Measurements from ENCODE around the gene DCST2.

DNA sequence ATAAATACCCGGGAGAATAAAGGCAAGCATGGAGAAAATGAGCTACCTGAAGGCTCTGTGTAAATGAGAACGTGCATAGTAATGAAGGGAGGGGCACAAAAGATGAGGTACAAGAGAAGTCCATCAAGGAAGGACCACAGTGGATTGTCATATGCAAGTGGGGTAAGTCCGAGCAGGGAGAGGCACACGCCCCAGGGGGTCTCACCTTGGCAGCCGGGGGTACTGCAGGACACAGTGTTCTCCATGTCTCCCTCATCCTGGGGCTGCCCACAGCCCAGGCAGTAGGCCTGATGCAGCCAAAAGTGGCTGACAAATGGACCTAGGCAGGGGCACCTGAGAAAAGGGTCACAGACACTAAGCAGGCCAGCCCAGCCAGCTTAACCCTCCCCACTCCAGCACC, 10.0 kb downstream of the DCST2 start:
- TF ChIP-seq FOS (IDR thresholded peaks at IDR 0.05; ENCODE audit: borderline replicate concordance, extremely low read depth, insufficient read length) = no peak
- no peak for TF ChIP-seq POLR2A (IDR thresholded peaks at IDR 0.05; ENCODE audit: low read depth, low read length)
- no peak for TF ChIP-seq NFYB (IDR thresholded peaks at IDR 0.05; ENCODE audit: insufficient read depth, low read depth, low read length)
- no peak for TF ChIP-seq RAD21 (IDR thresholded peaks at IDR 0.05; ENCODE audit: insufficient read depth, low read depth, low read length)
